Heart left ventricle (tissue), 16 donors: Measurements from ENCODE around the gene TANK. TPM values are rescaled to one million over a fixed set of nuclear protein-coding genes. Genes with fewer than 3 reads are reported as not detected.

ENCODE experiments used
- ATAC-seq, 4 donors: fragments of 200-7000 bp; cut with Tn5 transposase; one replicate each; pipeline ENCODE4 v1.9.1; 2020 to 2022; ENCODE audit warnings: moderate library complexity in 4 of 4, mild to moderate bottlenecking in 3 of 4, moderate number of reproducible peaks in 1 of 4
- DNase-seq, 5 donors: peaks; one replicate each; pipeline ENCODE4 v3.0.0-alpha.2; 2020
- H3K27ac ChIP-seq, 12 donors: fragments of 200-600 bp; sonication (generic) in 4 of 12; one replicate each; pipeline versions ENCODE4 v1.5.0 to v1.8.0; 2016 to 2022; ENCODE audit warnings: mild to moderate bottlenecking in 2 of 12
- H3K27me3 ChIP-seq, 9 donors: fragments of 200-600 bp; sonication (generic) in 2 of 9; one replicate each; pipeline versions ENCODE4 v1.5.1 to v1.8.0; 2016 to 2022; ENCODE audit warnings: mild to moderate bottlenecking in 3 of 9
- H3K36me3 ChIP-seq, 9 donors: fragments of 200-600 bp; sonication (generic) in 2 of 9; one replicate each; pipeline versions ENCODE4 v1.5.0 to v1.8.0; 2018 to 2022; ENCODE audit warnings: mild to moderate bottlenecking in 2 of 9
- H3K4me1 ChIP-seq, 12 donors: fragments of 200-600 bp; sonication (generic) in 4 of 12; one replicate each; pipeline versions ENCODE4 v1.5.0 to v1.8.0; 2016 to 2022; ENCODE audit warnings: mild to moderate bottlenecking in 3 of 12
- H3K4me3 ChIP-seq, 12 donors: fragments of 200-600 bp; sonication (generic) in 4 of 12; one replicate each; pipeline versions ENCODE4 v1.5.0 to v1.8.0; 2017 to 2022; ENCODE audit warnings: mild to moderate bottlenecking in 9 of 12, moderate library complexity in 4 of 12
- H3K9me3 ChIP-seq, 12 donors: fragments of 200-600 bp; sonication (generic) in 4 of 12; one replicate each; pipeline versions ENCODE4 v1.5.0 to v1.8.0; 2016 to 2022; ENCODE audit warnings: mild to moderate bottlenecking in 1 of 12
- POLR2A ChIP-seq, 2 donors: fragments of 450-650 bp; IDR thresholded peaks; one replicate each; pipeline ENCODE4 v1.6.1; 2017; ENCODE audit warnings: antibody characterized with exemption in 2 of 2, mild to moderate bottlenecking in 2 of 2, moderate library complexity in 2 of 2
- WGBS, 4 donors: extraction: QIAGEN DNeasy Blood & Tissue Kit in 2 of 4; methylation state at CpG; one replicate each; pipeline versions ENCODE4 v1.1.5 to v1.1.7; 2013 to 2018; 5-methylcytosine and 5-hydroxymethylcytosine counted together
- intact Hi-C, 10 donors: fragments of 100-400 bp; cut with DNase I; formaldehyde crosslinking; loops; one replicate each; pipeline versions ENCODE4 v1.11.1 to v1.14.2; 2022
- polyA plus RNA-seq, 2 donors: library from polyadenylated mRNA; stranded (reverse); fragments of 200-250 nt; gene quantifications; one replicate each; pipeline ENCODE4 v1.2.3, GENCODE V29; 2013
- total RNA-seq, 9 donors: library from RNA; depleted of rRNA in 2 of 9; stranded (reverse); fragments of >200 nt in 2 of 9; fragmentation: NEBNext Ultra II Directional in 3 of 9; extraction: Animal tissue kit (Norgen Biotek cat#: 25700) in 3 of 9; gene quantifications; one replicate each; pipeline versions ENCODE4 v1.1.0 to v1.2.4, GENCODE V29; 2016 to 2023
- TF ChIP-seq, protein P1 (sequence below), 12 donors: fragments of 200-600 bp; sonication (generic) in 4 of 12; IDR thresholded peaks; one replicate each; pipeline versions ENCODE4 v1.5.0 to v1.8.0; 2018 to 2022; ENCODE audit warnings: antibody characterized with exemption in 12 of 12, mild to moderate bottlenecking in 5 of 12
- donor health status: ischemic (EF 13 %, LVEDD 7.1; RV severe dilation, severe dysfunction).
- donor health status: healthy with polysubstance abuse.
- donor health status: DM: no; HTN: yes; CAD: no.
- donor health status: DM: no; HTN: no; CAD: no.
- donor health status: ischemic (EF 25% LVEDD 6.9; RV normal size, moderate dysfunction).
- donor health status: ischemic (EF 25% LVEDD 5.7; RV mildly dilated, moderate dysfunction).
- donor health status: healthy.
- donor health status: DM: yes; HTN: yes; CAD: no.
- donor health status: ischemic (EF 35%, LVEDD 5.7; RV mildly dilated, moderate dysfunction).
- donor health status: nonischemic (EF 11% LVEDD 7.7; RV severe dilation, severe dysfunction).
- donor health status: DM: yes; HTN: yes; CAD: no.
- donor health status: PGD.
- donor health status: ischemic (EF 29% LVEDD 5.4; RV normal size, mild dysfunction).
- donor health status: nonischemic (EF 23%, LVEDD 6.1; RV moderate dilation, normal function).

Gene TANK
- total and polyA plus RNA-seq, 11 donors = 15.4 to 58.5 (median 32.4) TPM

DNA sequence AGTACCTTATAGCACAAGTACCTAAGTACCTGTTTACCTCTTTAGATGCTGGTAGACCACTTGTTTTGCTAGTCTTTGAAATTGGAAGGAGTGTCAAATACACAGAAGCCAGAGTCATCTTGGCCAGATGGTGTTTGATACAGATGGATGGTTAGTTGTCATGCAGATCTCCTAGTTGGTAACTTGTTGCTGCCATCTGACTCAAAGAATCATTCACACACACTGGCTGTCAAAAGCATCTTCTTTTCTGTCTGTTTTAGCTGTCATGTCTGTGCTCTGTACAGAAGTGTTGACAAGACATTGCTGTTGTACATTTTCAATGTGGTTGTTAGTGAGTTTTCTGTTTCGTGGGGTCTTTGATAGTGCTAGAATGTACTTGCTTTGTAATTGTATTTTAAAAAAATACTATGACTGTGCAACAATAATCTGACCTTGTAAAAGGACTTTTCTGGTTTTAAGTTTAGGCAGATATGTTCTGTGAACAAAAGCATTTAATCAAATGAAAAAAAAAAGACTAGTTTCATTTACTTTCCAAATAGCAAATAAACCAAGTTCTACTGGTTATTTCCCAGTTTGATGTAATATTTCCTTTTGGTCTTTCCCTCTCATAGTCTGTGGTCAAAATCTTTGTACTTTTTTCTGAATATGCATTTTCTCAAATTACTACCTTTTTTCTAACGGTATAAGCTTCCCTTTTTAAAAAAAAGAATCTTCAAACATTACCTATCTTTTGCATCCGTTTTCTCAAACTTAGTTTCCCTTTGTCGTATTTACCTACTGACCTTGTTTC lies 39.9 kb downstream of the TANK start:
- no peaks in the 10 kb centered on the region for H3K27me3 ChIP-seq
- no peaks in the 10 kb centered on the region for H3K9me3 ChIP-seq
- peaks cover 0 to 41% (median 29%) of the 10 kb centered on the region in 9 donors for H3K36me3 ChIP-seq
- H3K4me1 ChIP-seq = peaks cover 0 to 13% (median 0%) of the 10 kb centered on the region in 12 donors
- H3K27ac ChIP-seq = no peak overlapping the region
- no peak for TF ChIP-seq POLR2A (IDR thresholded peaks at IDR 0.05)
- TF ChIP-seq, protein P1, sequence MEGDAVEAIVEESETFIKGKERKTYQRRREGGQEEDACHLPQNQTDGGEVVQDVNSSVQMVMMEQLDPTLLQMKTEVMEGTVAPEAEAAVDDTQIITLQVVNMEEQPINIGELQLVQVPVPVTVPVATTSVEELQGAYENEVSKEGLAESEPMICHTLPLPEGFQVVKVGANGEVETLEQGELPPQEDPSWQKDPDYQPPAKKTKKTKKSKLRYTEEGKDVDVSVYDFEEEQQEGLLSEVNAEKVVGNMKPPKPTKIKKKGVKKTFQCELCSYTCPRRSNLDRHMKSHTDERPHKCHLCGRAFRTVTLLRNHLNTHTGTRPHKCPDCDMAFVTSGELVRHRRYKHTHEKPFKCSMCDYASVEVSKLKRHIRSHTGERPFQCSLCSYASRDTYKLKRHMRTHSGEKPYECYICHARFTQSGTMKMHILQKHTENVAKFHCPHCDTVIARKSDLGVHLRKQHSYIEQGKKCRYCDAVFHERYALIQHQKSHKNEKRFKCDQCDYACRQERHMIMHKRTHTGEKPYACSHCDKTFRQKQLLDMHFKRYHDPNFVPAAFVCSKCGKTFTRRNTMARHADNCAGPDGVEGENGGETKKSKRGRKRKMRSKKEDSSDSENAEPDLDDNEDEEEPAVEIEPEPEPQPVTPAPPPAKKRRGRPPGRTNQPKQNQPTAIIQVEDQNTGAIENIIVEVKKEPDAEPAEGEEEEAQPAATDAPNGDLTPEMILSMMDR (IDR thresholded peaks at IDR 0.05) = no peak
- H3K4me3 ChIP-seq = no peak overlapping the region
- ATAC-seq = no peak
- DNase-seq = no peak
- 76 to 83% (median 81%) methylated on average over 4 of the region's 4 CpGs for WGBS, 4 donors
- intact Hi-C loops = no loop called here

DNA sequence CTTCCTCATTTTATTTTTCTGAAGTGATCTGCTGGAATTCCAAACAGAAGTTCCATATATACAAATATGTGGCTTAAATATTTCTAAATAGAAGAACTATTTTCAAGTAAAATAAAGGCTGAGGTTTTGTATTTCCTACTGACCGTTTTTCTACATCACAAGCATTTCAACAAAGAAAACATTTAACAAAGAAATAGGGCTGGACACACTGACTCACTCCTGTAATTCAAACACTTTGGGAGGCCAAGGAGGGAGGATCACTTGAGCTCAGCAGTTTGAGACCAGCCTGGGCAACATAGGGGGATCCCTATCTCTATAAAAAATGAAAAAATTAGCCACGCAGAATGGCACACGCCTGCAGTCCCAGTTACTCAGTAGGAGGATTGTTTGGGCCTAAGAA lies 44.6 kb downstream of the TANK start:
- TF ChIP-seq, protein P1 (IDR thresholded peaks at IDR 0.05) = no peak
- TF ChIP-seq POLR2A (IDR thresholded peaks at IDR 0.05) = no peak
- Histone ChIP-seq H3K4me1 (peaks cover 0 to 31% (median 4%) of the 10 kb centered on the region in 12 donors), H3K27ac (peak overlapping the region in 1 of 12 donors; percentile 16), H3K9me3 (no peaks in the 10 kb centered on the region), H3K4me3 (no peak overlapping the region), H3K27me3 (no peaks in the 10 kb centered on the region), H3K36me3 (peaks cover 0 to 43% (median 28%) of the 10 kb centered on the region in 9 donors)
- intact Hi-C loops = no loop called here
- DNase-seq = no peak
- no peak for ATAC-seq
- WGBS, 4 donors = 91 to 94% (median 92%) methylated on average over 3 of the region's 3 CpGs

DNA sequence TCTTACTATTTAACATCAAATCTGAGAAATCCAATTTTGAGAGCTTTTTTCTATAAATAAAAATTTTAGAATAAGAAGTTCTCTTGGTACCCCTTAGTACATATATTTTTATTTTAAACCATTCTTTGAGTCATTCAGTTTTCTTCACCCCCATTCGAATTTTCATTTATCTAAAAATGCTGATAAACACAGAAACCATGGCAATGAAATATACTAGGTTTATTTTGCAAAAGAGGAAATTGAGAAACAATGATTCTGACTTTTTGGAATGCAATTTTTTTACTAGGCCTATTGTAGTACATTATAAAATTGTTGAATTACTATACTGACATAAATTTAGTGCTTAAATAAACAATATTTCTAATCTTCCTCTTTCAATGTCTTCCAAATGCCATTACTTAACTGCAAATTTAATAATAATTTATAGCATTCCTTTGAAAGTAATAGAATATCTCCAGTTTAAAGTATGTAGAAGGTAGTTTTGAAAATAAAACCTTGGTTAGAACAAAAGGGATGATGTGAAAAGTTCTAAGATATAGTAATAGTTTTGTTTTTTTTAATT lies 46.3 kb downstream of the TANK start:
- no peak for ATAC-seq

DNA sequence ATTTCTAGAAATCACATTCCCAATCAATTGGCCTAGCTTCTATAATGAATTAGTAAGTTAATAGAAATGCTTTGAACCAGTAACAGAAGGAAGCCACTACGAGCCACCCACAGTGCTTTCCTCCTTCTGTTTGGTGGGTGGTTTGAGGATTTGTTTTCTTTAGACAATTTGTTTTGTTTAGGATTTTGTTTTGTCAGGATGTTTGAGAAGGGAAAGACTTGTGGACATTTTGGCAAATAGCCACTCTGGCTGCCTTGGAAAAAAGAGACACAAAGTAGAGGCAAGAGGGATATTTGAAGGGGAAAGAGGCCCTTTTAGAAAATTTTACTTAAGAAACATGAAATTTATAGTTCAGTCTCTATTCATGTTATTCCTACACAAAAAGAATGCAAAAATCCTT lies 47.7 kb downstream of the TANK start:
- Histone ChIP-seq H3K9me3 (no peaks in the 10 kb centered on the region), H3K36me3 (peaks cover 0 to 64% (median 41%) of the 10 kb centered on the region in 9 donors), H3K4me3 (no peak overlapping the region), H3K27me3 (no peaks in the 10 kb centered on the region), H3K4me1 (peaks cover 0 to 27% (median 0%) of the 10 kb centered on the region in 12 donors), H3K27ac (no peak overlapping the region)
- TF ChIP-seq, protein P1 (IDR thresholded peaks at IDR 0.05) = no peak
- no peak for TF ChIP-seq POLR2A (IDR thresholded peaks at IDR 0.05)
- ATAC-seq (no peak), DNase-seq (no peak)
- 62 to 69% (median 65%) methylated on average over 1 of the region's 1 CpG for WGBS, 4 donors
- intact Hi-C loops = no loop called here

More for the DNA sequence above, 46.3 kb downstream of the TANK start:
- TF ChIP-seq POLR2A (IDR thresholded peaks at IDR 0.05) = no peak
- TF ChIP-seq, protein P1 (IDR thresholded peaks at IDR 0.05) = no peak
- Histone ChIP-seq H3K4me1 (peaks cover 0 to 27% (median 0%) of the 10 kb centered on the region in 12 donors), H3K9me3 (no peaks in the 10 kb centered on the region), H3K27me3 (no peaks in the 10 kb centered on the region), H3K36me3 (peaks cover 0 to 50% (median 31%) of the 10 kb centered on the region in 9 donors), H3K27ac (no peak overlapping the region), H3K4me3 (no peak overlapping the region)
- DNase-seq = no peak
- intact Hi-C loops = no loop called here
- 54 to 75% (median 70%) methylated on average over 1 of the region's 1 CpG for WGBS, 4 donors
